DND-41 (cell line): ENCODE measurements around the gene CCNY.

Source experiments
- ATAC-seq: fragments of 200-7000 bp; cut with Tn5 transposase; 3 replicates; pipeline ENCODE4 v1.9.1; 2021; ENCODE audit warnings: low read depth; ENCODE audit not compliant: insufficient read depth
- DNase-seq: peaks from one replicate; pipeline ENCODE4 v3.0.0-alpha.2; 2020
- H2AFZ ChIP-seq: 2 replicates; pipeline ENCODE4 v1.6.0; 2012; ENCODE audit warnings: low read depth, low read length
- H3K27ac ChIP-seq: 2 replicates; pipeline ENCODE4 v1.5.1; 2012; ENCODE audit warnings: low read length, inconsistent platforms
- H3K27me3 ChIP-seq: fragments of 200-600 bp; sonication (generic); 2 replicates; pipeline ENCODE4 v1.6.0; 2012; ENCODE audit warnings: low read length, mild to moderate bottlenecking, inconsistent platforms; ENCODE audit not compliant: insufficient read depth, poor library complexity
- H3K36me3 ChIP-seq: 2 replicates; pipeline ENCODE4 v1.5.1; 2012; ENCODE audit warnings: low read length, inconsistent platforms; ENCODE audit not compliant: insufficient read depth
- H3K4me1 ChIP-seq: 2 replicates; pipeline ENCODE4 v1.5.1; 2012; ENCODE audit warnings: mild to moderate bottlenecking, low read length; ENCODE audit not compliant: insufficient read depth
- H3K4me2 ChIP-seq: 2 replicates; pipeline ENCODE4 v1.6.0; 2012; ENCODE audit warnings: mild to moderate bottlenecking, moderate library complexity, low read length, inconsistent platforms; ENCODE audit not compliant: insufficient read depth
- H3K4me3 ChIP-seq, 2 experiments: fragments of 200-600 bp in 1 of 2; shearing (Covaris generic) in 1 of 2; 2 replicates each; pipeline ENCODE4 v1.5.1; 2012 to 2016; ENCODE audit warnings: inconsistent platforms in 2 of 2, low read length in 2 of 2, mild to moderate bottlenecking in 2 of 2, low read depth in 1 of 2, moderate library complexity in 1 of 2
- H3K79me2 ChIP-seq: 2 replicates; pipeline ENCODE4 v1.6.0; 2012; ENCODE audit warnings: low read length, inconsistent platforms; ENCODE audit not compliant: insufficient read depth
- H3K9ac ChIP-seq: 2 replicates; pipeline ENCODE4 v1.6.0; 2012; ENCODE audit warnings: low read depth, mild to moderate bottlenecking, inconsistent platforms, low read length, moderate library complexity
- H3K9me3 ChIP-seq: 2 replicates; pipeline ENCODE4 v1.5.1; 2012; ENCODE audit warnings: low read length, moderate library complexity, mild to moderate bottlenecking, inconsistent platforms; ENCODE audit not compliant: insufficient read depth, severe bottlenecking
- H4K20me1 ChIP-seq: 2 replicates; pipeline ENCODE4 v1.6.0; 2012; ENCODE audit warnings: low read length; ENCODE audit not compliant: insufficient read depth
- EZH2 ChIP-seq: IDR thresholded peaks from 3 replicates; pipeline ENCODE4 v1.6.1; 2012; ENCODE audit warnings: borderline replicate concordance, low read depth, mild to moderate bottlenecking, moderate library complexity, low read length, inconsistent platforms; ENCODE audit not compliant: severe bottlenecking
- TF ChIP-seq, protein P1 (sequence below): IDR thresholded peaks from 2 replicates; pipeline ENCODE4 v1.5.1; 2012; ENCODE audit warnings: borderline replicate concordance, low read length, moderate library complexity, mild to moderate bottlenecking; ENCODE audit not compliant: poor library complexity, severe bottlenecking; ENCODE audit errors: extremely low read depth

CCNY gene

DNA sequence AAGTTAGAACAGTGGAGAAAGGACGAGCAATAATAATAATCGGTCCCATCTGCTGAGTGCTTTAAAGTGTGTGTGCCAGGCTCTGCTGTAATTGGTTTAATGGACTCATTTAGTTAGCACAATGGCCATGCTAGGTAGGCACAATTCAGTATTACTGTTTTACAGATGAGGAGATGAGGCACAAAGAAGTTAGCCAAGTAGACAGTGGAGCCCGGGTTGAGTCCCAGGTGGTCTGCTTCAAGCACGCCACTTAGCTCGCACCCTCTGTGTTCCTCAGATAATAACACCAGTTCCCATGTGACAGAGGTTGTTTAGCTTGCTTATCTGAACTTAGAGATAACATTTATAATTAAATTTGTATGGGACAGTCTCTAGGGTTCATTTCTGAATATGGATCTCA is 167.3 kb downstream of the CCNY start:
- Histone ChIP-seq H3K4me1 (no peaks in the 10 kb centered on the region), H3K9me3 (no peaks in the 10 kb centered on the region), H2AFZ (no peak overlapping the region), H3K79me2 (no peaks in the 10 kb centered on the region), H3K9ac (no peak overlapping the region), H3K27me3 (no peaks in the 10 kb centered on the region), H3K27ac (no peak overlapping the region), H3K4me3 (no peak overlapping the region), H4K20me1 (peaks cover 11% of the 10 kb centered on the region; the same call in 1 of the 2 replicates), H3K36me3 (no peaks in the 10 kb centered on the region), H3K4me2 (no peak overlapping the region)
- TF ChIP-seq, protein P1, sequence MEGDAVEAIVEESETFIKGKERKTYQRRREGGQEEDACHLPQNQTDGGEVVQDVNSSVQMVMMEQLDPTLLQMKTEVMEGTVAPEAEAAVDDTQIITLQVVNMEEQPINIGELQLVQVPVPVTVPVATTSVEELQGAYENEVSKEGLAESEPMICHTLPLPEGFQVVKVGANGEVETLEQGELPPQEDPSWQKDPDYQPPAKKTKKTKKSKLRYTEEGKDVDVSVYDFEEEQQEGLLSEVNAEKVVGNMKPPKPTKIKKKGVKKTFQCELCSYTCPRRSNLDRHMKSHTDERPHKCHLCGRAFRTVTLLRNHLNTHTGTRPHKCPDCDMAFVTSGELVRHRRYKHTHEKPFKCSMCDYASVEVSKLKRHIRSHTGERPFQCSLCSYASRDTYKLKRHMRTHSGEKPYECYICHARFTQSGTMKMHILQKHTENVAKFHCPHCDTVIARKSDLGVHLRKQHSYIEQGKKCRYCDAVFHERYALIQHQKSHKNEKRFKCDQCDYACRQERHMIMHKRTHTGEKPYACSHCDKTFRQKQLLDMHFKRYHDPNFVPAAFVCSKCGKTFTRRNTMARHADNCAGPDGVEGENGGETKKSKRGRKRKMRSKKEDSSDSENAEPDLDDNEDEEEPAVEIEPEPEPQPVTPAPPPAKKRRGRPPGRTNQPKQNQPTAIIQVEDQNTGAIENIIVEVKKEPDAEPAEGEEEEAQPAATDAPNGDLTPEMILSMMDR: no peak
- no peak for TF ChIP-seq EZH2
- DNase-seq (no peak), ATAC-seq (no peak)

DNA sequence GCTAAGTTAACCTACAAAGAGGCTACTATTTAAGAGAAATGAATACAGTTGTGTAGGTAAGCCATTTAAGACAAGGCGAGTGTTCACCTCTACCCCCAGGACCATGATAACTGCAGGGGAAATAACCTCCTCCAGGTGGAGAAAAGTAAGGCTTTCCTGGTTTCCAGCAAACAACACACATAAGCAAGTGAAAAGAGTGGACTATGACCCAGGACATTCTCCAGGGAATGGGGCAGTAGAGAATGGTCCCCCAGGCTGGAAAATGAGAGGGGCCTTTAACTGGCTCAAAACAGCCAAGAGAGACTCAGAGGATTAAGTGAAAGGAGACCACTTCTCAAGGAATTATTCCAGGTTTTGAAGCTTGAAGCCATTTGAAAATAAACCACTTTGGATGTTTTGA is 167.8 kb downstream of the CCNY start:
- Histone ChIP-seq H2AFZ (no peak overlapping the region), H3K27me3 (no peaks in the 10 kb centered on the region), H3K36me3 (no peaks in the 10 kb centered on the region), H3K4me3 (no peak overlapping the region), H3K9me3 (no peaks in the 10 kb centered on the region), H3K79me2 (no peaks in the 10 kb centered on the region; the same call in 1 of the 2 replicates), H3K9ac (no peak overlapping the region), H3K27ac (no peak overlapping the region), H3K4me1 (no peaks in the 10 kb centered on the region), H3K4me2 (no peak overlapping the region), H4K20me1 (peaks cover 11% of the 10 kb centered on the region; the same call in 1 of the 2 replicates)
- ATAC-seq (no peak), DNase-seq (no peak)
- TF ChIP-seq, protein P1: no peak
- TF ChIP-seq EZH2: no peak

DNA sequence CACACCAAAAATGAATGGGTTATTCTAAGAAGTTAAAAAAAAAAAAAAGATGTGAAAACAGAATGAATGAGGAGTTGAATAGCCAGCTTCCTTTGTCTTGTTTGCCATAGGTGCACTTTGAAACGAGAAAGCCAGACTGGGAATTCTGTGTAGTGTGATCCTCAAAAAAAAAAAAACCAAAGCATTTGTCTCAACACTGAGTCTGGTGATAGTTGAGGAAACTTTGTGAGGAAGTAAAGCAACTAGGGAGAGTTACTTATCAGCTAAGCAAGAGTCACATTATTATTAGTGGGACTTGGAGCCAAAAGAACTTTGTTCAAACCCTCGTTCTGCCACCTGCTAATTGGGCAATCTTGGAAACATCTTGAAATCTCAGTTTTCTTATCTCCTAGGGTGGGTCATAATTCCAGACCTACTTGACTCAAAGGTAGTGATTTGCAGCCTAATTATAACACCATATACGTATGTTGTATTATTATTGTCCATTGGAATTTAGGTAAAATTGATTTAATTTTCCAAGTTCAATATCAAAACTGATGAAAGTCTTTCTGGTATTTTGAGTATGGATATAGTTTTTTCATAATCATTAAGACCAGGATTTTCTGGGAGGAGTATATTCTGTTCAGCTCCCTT is 169.0 kb downstream of the CCNY start:
- Histone ChIP-seq H3K4me1 (no peaks in the 10 kb centered on the region), H3K79me2 (peaks cover 3% of the 10 kb centered on the region), H3K27me3 (no peaks in the 10 kb centered on the region), H3K9ac (no peak overlapping the region), H2AFZ (no peak overlapping the region), H3K27ac (no peak overlapping the region), H3K4me3 (no peak overlapping the region), H3K36me3 (0 out of 2 replicates have a peak, but pooled peaks cover 2% of the 10 kb centered on the region), H3K4me2 (no peak overlapping the region), H4K20me1 (peaks cover 6% of the 10 kb centered on the region; the same call in 1 of the 2 replicates), H3K9me3 (no peaks in the 10 kb centered on the region)
- TF ChIP-seq EZH2: no peak
- no peak for DNase-seq
- ATAC-seq: no peak

DNA sequence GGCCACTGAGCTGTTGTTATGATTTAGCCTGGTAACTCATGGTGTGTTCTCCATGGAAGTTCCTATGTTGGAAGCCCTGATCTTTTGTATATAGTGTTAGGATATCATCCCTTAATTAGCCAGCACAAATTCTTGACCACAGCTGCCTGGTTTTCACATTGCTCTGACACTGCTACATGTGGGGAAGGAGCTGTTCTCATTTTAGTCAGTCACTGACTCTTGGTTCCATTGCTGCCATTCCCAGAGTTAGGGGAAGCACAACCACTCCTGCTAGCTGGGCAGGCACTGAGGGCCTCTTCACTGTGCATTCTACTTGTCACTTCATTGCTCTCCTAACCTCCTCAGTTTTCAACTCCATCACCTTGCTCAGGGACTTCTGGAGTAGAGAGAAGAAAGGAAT is 170.4 kb downstream of the CCNY start:
- no peaks in the 10 kb centered on the region for H3K4me1 ChIP-seq
- H3K4me3 ChIP-seq: no peak overlapping the region
- H3K9me3 ChIP-seq: no peaks in the 10 kb centered on the region
- TF ChIP-seq EZH2: no peak
- TF ChIP-seq, protein P1: no peak
- DNase-seq (no peak), ATAC-seq (no peak)
- H2AFZ ChIP-seq: no peak overlapping the region
- H3K27ac ChIP-seq: no peak overlapping the region
- H3K9ac ChIP-seq: no peak overlapping the region
- H3K4me2 ChIP-seq: no peak overlapping the region
- peaks cover 3% of the 10 kb centered on the region for H3K79me2 ChIP-seq
- H3K36me3 ChIP-seq: peaks cover 11% of the 10 kb centered on the region
- H4K20me1 ChIP-seq: peaks cover 9% of the 10 kb centered on the region
- H3K27me3 ChIP-seq: no peaks in the 10 kb centered on the region
